A549 treated with GW870086 at 1 μM for 4 hours (cell line): ENCODE results near the gene EMILIN1. TPM values are rescaled to one million over a fixed set of nuclear protein-coding genes. Genes with fewer than 3 reads are reported as not detected.

Experiments used
- total RNA-seq: library from RNA; stranded (reverse); fragments of 200-300 nt; extraction: Qiagen RNA extraction; gene quantifications from 5 replicates; pipeline ENCODE4 v1.2.3, GENCODE V29; 2022; ENCODE audit warnings: low read depth

Gene EMILIN1
- 0.32 to 0.56 TPM (median 0.45 TPM) in 5 replicates for total RNA-seq

DNA sequence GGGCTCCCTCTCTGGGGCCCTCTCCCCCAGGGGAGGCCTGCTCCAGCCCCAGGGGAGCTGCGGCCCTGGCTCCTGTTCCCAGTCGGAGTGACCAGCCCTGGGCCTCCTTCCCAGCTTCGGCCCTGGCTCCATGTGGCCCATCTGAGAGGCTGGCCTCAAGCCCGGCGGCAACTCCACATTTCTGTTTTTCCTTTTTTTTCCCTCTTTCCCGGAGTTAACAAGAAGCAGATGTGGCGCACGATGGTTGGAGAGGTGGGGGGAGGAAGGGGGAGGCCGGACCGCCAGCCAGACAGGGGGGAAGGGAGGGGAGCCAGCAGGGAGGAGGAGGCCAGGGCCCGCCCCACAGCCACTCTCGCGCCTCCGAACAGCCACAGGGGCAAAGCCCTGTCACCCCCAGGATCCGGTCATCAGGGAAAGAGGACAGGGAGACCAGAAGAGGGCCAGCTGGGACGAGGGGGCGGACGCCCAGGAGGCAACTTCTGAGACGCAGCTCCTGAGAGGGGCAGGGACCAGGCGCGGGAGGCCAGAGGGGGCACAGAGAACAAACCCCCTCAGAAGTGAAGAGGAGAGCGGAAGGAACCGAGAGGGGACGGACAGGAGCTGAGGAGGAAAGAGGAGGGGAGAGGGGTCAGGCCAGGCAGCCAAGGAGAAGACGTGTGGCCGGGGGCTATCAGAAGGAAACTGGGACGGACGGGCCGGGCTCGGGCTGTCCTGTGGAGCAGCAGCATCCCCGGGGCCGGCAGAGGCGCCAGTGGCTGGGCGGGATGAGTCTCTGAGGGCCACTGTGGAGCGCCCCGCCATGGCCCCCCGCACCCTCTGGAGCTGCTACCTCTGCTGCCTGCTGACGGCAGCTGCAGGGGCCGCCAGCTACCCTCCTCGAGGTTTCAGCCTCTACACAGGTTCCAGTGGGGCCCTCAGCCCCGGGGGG lies at the start of gene EMILIN1:
EMILIN1 (plus strand) TSS at position 349 of the 928 bp plus-strand sequence; CDS start at position 800, 451 bp downstream.

DNA sequence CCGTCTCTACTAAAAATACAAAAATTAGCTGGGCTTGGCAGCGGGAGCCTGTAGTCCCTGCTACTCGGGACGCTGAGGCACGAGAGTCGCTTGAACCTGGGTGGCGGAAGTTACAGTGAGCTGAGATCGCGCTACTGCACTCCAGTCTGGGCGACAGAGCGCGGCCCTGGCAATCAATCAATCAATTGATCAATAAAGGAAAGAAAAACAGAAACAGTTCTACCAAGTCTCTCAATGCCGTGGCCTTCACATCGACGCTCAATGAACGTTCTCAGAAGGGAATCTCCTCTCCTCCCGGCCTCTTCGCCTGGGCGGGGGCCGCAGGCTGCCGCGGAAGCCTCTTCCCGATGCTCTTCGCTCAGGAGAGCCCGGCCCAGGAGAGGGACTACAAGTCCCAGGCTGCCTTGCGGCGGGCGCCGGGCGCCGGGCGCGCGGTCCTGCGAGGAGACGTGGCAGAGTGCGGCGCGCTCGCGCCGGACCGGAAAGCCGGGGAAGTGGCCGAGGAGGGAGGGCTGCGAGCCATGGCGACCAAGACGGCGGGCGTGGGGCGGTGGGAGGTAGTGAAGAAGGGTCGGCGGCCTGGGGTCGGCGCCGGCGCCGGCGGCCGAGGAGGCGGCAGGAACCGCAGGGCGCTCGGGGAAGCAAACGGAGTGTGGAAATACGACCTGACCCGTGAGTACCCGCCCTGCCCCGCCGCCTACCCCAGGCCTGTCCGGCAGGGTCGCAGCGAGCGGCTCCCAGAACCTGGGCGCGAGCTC lies 45.7 kb upstream of the EMILIN1 start, which contains the start of gene TMEM214:
TMEM214 (plus strand) TSS at position 471 of the 758 bp plus-strand sequence; CDS start at position 522, 51 bp downstream.

GRCh38 chr2:27050996-27051901 lies 27.2 kb upstream of the EMILIN1 start, which contains the start of gene AGBL5:
AGBL5 (plus strand) TSS chr2:27051668; CDS start chr2:27052959, 1,291 bp downstream.

GRCh38 chr2:27071277-27071989 lies 7.0 kb upstream of the EMILIN1 start, which contains the start of gene OST4:
OST4 (minus strand) TSS chr2:27071654.

DNA sequence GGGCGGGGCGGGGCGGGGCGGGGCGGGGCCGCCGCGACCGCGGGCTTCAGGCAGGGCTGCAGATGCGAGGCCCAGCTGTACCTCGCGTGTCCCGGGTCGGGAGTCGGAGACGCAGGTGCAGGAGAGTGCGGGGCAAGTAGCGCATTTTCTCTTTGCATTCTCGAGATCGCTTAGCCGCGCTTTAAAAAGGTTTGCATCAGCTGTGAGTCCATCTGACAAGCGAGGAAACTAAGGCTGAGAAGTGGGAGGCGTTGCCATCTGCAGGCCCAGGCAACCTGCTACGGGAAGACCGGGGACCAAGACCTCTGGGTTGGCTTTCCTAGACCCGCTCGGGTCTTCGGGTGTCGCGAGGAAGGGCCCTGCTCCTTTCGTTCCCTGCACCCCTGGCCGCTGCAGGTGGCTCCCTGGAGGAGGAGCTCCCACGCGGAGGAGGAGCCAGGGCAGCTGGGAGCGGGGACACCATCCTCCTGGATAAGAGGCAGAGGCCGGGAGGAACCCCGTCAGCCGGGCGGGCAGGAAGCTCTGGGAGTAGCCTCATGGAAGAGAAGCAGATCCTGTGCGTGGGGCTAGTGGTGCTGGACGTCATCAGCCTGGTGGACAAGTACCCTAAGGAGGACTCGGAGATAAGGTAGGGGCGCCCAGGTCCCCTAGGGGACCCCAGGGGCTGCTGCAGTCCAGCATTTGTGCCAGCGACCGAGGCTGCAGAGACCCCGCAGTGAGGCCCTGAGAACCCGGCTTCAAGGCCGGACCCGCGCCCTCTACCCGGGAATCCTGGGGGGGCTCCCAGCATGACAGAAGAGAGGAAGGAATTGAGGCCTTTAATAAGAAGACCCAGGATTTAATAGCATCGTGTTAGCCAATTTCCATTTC lies 8.5 kb downstream of the EMILIN1 start, which contains the start of gene KHK:
KHK (plus strand) TSS at position 49 of the 870 bp plus-strand sequence; CDS start at position 537, 488 bp downstream.

DNA sequence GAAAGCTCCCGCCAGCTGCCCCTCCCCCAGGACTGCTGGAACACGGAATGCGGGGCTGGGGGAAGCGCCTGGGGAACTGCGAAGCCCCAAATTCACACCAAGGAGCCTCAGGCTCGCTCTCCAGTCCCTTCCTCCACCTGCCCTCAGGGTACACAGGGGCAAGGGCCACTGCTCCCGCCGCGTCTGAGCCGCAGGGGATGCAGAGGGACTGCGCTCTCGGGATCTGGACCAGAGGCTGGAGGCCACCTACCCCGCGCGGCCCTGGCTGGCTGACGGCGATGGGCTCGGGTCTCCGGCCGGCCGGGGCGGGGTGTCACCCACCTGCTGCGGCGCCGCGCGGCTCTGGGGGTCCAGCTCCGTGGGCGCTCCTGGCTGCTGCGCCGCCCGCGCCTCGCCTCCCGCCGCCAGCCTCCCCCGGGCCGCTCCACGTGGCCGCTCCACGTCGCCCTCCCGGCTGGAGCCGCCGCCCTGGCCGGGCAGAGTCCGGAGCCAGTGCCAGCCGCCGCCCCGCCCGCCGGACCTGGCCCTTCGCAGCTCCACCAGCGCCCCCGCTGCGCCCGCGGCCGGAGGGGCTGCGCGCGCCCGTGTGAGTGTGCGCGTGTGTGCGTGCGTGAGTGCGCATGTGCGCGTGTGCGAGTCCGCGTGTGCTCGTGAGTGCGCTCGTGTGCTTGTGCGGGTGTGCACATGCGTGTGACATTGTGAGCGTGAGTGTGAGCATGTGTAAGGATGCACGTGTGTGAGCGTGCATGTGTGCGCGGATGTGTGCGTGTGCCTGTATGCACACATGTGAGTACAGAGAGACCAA lies 40.3 kb downstream of the EMILIN1 start, which contains the start of gene CGREF1:
CGREF1 (minus strand) TSS at position 604 of the 805 bp plus-strand sequence. CDS start 14,762 bp downstream, outside the sequence.

DNA sequence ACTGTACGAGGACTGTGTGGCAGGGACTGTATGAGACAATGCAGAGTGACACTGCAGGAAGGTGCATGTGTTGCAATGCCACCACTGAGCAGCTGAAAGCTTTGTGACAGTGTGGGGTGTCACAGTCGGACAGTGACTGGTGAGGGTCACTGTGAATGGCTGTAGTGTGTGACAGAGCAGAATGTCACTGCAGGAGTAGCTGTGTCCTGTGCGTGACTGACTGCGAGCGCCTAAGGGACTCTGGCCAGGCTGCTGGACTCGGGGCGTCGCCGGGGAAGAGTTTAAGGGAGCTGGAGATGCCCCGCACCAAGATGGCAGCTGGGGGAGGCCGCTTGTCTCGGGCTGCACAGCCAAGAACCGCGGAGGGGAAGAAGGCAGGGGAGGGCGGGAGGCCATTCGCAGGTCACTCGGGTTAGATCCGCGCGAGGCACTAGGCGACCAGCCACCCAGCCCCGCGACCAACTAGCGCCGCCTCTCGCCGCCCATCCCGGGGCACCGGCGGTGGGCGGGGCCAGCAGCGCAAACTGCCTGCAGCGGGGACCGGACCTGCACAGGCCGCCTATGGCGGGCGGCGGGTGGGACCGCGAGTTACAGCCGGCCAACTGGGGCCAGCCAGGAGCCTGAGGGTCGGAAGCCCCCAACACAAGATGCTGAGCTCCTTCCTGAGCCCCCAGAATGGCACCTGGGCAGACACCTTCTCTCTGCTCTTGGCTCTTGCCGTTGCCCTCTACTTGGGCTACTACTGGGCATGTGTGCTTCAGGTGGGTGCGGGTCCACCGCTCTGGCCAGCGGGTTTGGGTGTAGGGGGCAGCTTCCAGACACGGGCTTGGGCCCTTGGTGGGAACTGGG lies 45.1 kb downstream of the EMILIN1 start, which contains the start of gene ABHD1:
ABHD1 (plus strand) TSS at position 514 of the 849 bp plus-strand sequence; CDS start at position 648, 134 bp downstream.

GRCh38 chr2:27133905-27134780 lies 55.7 kb downstream of the EMILIN1 start, which contains the start of gene PREB:
PREB (minus strand) TSS chr2:27134636; CDS start chr2:27134421, 215 bp downstream.

Other genes starting within 250 kb of the EMILIN1 start
- 2.9 to 5.5 TPM (median 4.7 TPM) in 5 replicates for gene DPYSL5, start 230.5 kb upstream of the EMILIN1 start, total RNA-seq
- 9.9 to 14.1 TPM (median 11.9 TPM) in 5 replicates for gene MAPRE3, start 108.0 kb upstream of the EMILIN1 start, total RNA-seq
- gene TMEM214, start 45.6 kb upstream of the EMILIN1 start, total RNA-seq, result 54.4 to 68.6 TPM (median 67.5 TPM) in 5 replicates
- gene AGBL5, start 26.9 kb upstream of the EMILIN1 start, total RNA-seq, result 28.3 to 34.2 TPM (median 31.0 TPM) in 5 replicates
- gene OST4, start 7.0 kb upstream of the EMILIN1 start, total RNA-seq, result 525 to 622 TPM (median 552 TPM) in 5 replicates
- gene KHK, start 8.2 kb downstream of the EMILIN1 start, total RNA-seq, result 7.8 to 11.8 TPM (median 9.5 TPM) in 5 replicates
- gene CGREF1, start 40.5 kb downstream of the EMILIN1 start, total RNA-seq, result 5.7 to 8.6 TPM (median 7.6 TPM) in 5 replicates
- gene ABHD1, start 45.2 kb downstream of the EMILIN1 start, total RNA-seq, result 0.98 to 2.3 TPM (median 1.5 TPM) in 5 replicates
- gene PREB, start 56.0 kb downstream of the EMILIN1 start, total RNA-seq, result 48.6 to 60.4 TPM (median 59.1 TPM) in 5 replicates
- not detected in 5 replicates for gene PRR30, start 60.8 kb downstream of the EMILIN1 start, total RNA-seq
- gene TCF23, start 70.4 kb downstream of the EMILIN1 start, total RNA-seq, result not detected in 5 replicates
- gene ATRAID, start 133.4 kb downstream of the EMILIN1 start, total RNA-seq, result 214 to 222 TPM (median 218 TPM) in 5 replicates
- 63.5 to 74.6 TPM (median 69.6 TPM) in 5 replicates for gene SLC5A6, start 133.7 kb downstream of the EMILIN1 start, total RNA-seq
- 49.8 to 63.2 TPM (median 59.4 TPM) in 5 replicates for gene CAD, start 138.8 kb downstream of the EMILIN1 start, total RNA-seq
- gene SLC30A3, start 184.4 kb downstream of the EMILIN1 start, total RNA-seq, result 3.0 to 4.1 TPM (median 3.5 TPM) in 5 replicates
- not detected in 5 replicates for gene DNAJC5G, start 196.8 kb downstream of the EMILIN1 start, total RNA-seq
- 0.67 to 1.1 TPM (median 0.72 TPM) in 5 replicates for gene TRIM54, start 203.8 kb downstream of the EMILIN1 start, total RNA-seq
- 1.0 to 2.5 TPM (median 1.2 TPM) in 5 replicates for gene UCN, start 229.8 kb downstream of the EMILIN1 start, total RNA-seq
- 82.3 to 96.7 TPM (median 86.5 TPM) in 5 replicates for gene MPV17, start 244.5 kb downstream of the EMILIN1 start, total RNA-seq